ENCODE measurements around the gene SLC6A19. TPM values are rescaled to one million over a fixed set of nuclear protein-coding genes. Genes with fewer than 3 reads are reported as not detected.

The SLC6A19 gene
- total and polyA plus RNA-seq, 12 donors = 0.11 TPM; not detected in 11

DNA sequence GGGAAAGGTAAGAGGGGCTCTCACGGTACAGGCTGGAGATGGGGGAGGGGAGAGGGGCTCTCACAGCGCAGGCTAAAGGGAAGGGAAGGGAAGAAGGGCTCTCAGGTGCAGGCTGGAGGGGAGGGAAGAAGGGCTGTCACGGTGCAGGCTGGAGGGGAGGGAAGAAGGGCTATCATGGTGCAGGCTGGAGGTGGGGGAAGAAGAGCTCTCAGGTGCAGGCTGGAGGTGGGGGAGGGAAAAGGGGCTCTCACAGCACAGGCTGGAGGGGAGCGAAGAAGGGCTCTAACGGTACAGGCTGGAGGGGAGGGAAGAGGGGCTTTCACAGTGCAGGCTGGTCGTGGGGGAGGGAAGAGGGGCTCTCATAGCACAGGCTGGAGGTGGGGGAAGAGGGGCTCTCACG is 28.4 kb downstream of the SLC6A19 start:
- H3K27me3 ChIP-seq = peaks cover 0 to 19% (median 4%) of the 10 kb centered on the region in 7 donors
- intact Hi-C loops (cut with DNase I) = loop anchor here in 1 of 10 donors (10.0 kb wide), 1 partner anchor 215 kb away; the partner anchor contains the start of gene SLC6A3

DNA sequence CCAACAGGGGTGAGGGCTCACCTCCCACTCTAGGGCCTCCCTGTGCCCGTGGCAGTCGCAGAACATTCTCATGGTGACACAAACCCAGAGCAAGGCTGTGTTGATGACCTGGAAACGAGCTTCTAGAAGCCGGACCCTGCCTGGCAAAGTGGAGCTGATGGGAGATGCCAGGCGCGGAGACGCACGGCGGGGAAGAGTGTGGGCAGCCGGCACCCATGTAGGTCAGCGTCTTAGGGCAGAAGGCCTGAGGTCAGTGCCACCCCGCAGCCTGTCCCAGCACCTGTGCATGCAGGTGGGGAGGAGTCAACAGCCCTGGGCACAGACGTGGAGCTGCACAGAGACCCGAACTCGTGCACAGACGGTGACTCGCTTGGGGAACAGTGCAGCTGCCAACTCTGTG is 29.2 kb downstream of the SLC6A19 start:
- H3K9me3 ChIP-seq = peaks cover 0 to 11% (median 6%) of the 10 kb centered on the region in 11 donors
- no peak for ATAC-seq
- H3K27ac ChIP-seq = no peak overlapping the region
- TF ChIP-seq, protein P1, sequence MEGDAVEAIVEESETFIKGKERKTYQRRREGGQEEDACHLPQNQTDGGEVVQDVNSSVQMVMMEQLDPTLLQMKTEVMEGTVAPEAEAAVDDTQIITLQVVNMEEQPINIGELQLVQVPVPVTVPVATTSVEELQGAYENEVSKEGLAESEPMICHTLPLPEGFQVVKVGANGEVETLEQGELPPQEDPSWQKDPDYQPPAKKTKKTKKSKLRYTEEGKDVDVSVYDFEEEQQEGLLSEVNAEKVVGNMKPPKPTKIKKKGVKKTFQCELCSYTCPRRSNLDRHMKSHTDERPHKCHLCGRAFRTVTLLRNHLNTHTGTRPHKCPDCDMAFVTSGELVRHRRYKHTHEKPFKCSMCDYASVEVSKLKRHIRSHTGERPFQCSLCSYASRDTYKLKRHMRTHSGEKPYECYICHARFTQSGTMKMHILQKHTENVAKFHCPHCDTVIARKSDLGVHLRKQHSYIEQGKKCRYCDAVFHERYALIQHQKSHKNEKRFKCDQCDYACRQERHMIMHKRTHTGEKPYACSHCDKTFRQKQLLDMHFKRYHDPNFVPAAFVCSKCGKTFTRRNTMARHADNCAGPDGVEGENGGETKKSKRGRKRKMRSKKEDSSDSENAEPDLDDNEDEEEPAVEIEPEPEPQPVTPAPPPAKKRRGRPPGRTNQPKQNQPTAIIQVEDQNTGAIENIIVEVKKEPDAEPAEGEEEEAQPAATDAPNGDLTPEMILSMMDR (IDR thresholded peaks at IDR 0.05) = no peak
- H3K27me3 ChIP-seq = peaks cover 0 to 19% (median 4%) of the 10 kb centered on the region in 7 donors
- intact Hi-C loops (cut with DNase I) = loop anchor here in 1 of 10 donors (10.0 kb wide), 1 partner anchor 214 kb away; the partner anchor contains the start of gene SLC6A3
- no peak for DNase-seq
- H3K36me3 ChIP-seq = no peaks in the 10 kb centered on the region
- H3K4me3 ChIP-seq = no peak overlapping the region
- no peaks in the 10 kb centered on the region for H3K4me1 ChIP-seq
- 84 to 88% methylated on average over 17 of the region's 17 CpGs for WGBS, 2 donors

More for the DNA sequence above, 28.4 kb downstream of the SLC6A19 start:
- no peak overlapping the region for H3K27ac ChIP-seq
- H3K4me3 ChIP-seq = no peak overlapping the region
- DNase-seq (no peak), ATAC-seq (peak in 1 of 8 donors; percentile 13)
- H3K9me3 ChIP-seq = peaks cover 0 to 4% (median 0%) of the 10 kb centered on the region in 11 donors
- 21 to 32% methylated on average over 7 of the region's 7 CpGs for WGBS, 2 donors
- TF ChIP-seq, protein P1 (IDR thresholded peaks at IDR 0.05) = no peak
- no peaks in the 10 kb centered on the region for H3K4me1 ChIP-seq
- no peaks in the 10 kb centered on the region for H3K36me3 ChIP-seq

DNA sequence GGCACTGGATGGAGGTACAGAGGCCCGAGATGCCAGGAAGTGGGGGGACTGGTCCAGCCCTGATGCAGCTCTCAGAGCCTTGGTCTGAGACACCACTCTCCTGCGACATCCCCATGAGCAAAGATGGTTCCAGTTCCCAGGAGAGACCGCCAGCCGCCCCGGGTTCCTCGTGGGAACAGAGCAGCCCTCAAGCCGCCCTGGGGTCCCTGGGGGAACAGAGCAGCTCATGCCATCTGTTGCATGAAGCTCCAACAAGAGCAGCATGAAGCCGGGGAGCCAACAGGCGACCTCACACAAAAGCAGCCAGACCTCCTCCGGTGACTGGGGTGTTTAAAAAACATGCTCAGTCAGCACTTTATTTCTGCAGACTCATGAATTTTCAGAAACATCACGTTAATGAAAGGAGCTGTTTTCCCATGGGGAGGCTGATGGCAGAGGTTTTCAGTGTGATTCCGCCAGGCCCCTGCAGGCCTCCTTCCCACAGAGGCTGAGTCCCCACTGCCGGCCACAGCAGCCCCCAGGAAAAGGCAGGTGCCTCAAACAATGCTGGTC is 30.0 kb downstream of the SLC6A19 start:
- intact Hi-C loops (cut with DNase I) = loop anchor here in 1 of 10 donors (10.0 kb wide), 1 partner anchor 213 kb away; the partner anchor contains the start of gene SLC6A3
- TF ChIP-seq, protein P1 (IDR thresholded peaks at IDR 0.05) = no peak
- Histone ChIP-seq H3K36me3 (no peaks in the 10 kb centered on the region), H3K4me3 (no peak overlapping the region), H3K9me3 (peaks cover 0 to 20% (median 14%) of the 10 kb centered on the region in 11 donors), H3K4me1 (no peaks in the 10 kb centered on the region), H3K27me3 (peaks cover 0 to 19% (median 4%) of the 10 kb centered on the region in 7 donors), H3K27ac (no peak overlapping the region)
- DNase-seq (no peak), ATAC-seq (no peak)
- WGBS, 2 donors = 70 to 73% methylated on average over 13 of the region's 13 CpGs

GRCh38 chr5:1232780-1233179 is 31.4 kb downstream of the SLC6A19 start:
- intact Hi-C loops (cut with DNase I) = loop anchor here in 1 of 10 donors (10.0 kb wide), 1 partner anchor 212 kb away; the partner anchor contains the start of gene SLC6A3
- H3K4me3 ChIP-seq = no peak overlapping the region
- WGBS, 2 donors = 89 to 92% methylated on average over 25 of the region's 25 CpGs
- ATAC-seq (no peak), DNase-seq (no peak)
- no peak overlapping the region for H3K27ac ChIP-seq
- H3K4me1 ChIP-seq = no peaks in the 10 kb centered on the region
- TF ChIP-seq, protein P1 (IDR thresholded peaks at IDR 0.05) = no peak
- peaks cover 0 to 24% (median 15%) of the 10 kb centered on the region in 11 donors for H3K9me3 ChIP-seq
- no peaks in the 10 kb centered on the region for H3K36me3 ChIP-seq
- H3K27me3 ChIP-seq = peaks cover 0 to 19% (median 4%) of the 10 kb centered on the region in 7 donors
